BJ (cell line): ENCODE measurements around the gene ABTB1. TPM values are rescaled to one million over a fixed set of nuclear protein-coding genes. Genes with fewer than 3 reads are reported as not detected.
"Not testable (repeated sequence)": the region's sequence is repeated elsewhere in the genome, so short reads cannot be mapped to it uniquely, and the experiment has no call there.

Source experiments
- CTCF ChIA-PET: fragments of 350-600 bp; formaldehyde crosslinking; extraction: SDS; loops from one replicate; lab custom pipeline; 2021; ENCODE audit warnings: antibody characterized with exemption, inconsistent platforms; lab: Yijun Ruan, JAX
- POLR2A ChIA-PET: fragments of 300-600 bp; sonication (Branson Sonifier 250); formaldehyde crosslinking; extraction: SDS; loops from one replicate; lab custom pipeline; 2021; ENCODE audit warnings: antibody characterized with exemption; lab: Charles Lee
- DNase-seq: peaks from one replicate; pipeline ENCODE4 v3.0.0-alpha.2; 2011; ENCODE audit warnings: low read depth
- H3K27me3 ChIP-seq: 2 replicates; pipeline ENCODE4 v1.6.0; 2011; ENCODE audit warnings: low read length; ENCODE audit not compliant: control insufficient read depth, insufficient read depth
- H3K36me3 ChIP-seq: 2 replicates; pipeline ENCODE4 v1.5.1; 2011; ENCODE audit warnings: low read length; ENCODE audit not compliant: control insufficient read depth, insufficient read depth
- H3K4me3 ChIP-seq: 2 replicates; pipeline ENCODE4 v1.5.1; 2011; ENCODE audit warnings: low read depth, mild to moderate bottlenecking, control low read depth, low read length
- polyA plus RNA-seq: library from polyadenylated mRNA; depleted of rRNA; stranded (reverse); fragments of >200 nt; gene quantifications from 2 replicates; pipeline ENCODE4 v1.2.3, GENCODE V29; 2011
- TF ChIP-seq, protein P1 (sequence below): IDR thresholded peaks from 2 replicates; pipeline ENCODE4 v1.5.1; 2011; ENCODE audit warnings: low read depth, mild to moderate bottlenecking, control low read depth, inconsistent platforms, low read length, moderate library complexity; ENCODE audit not compliant: insufficient read depth

The ABTB1 gene
- polyA plus RNA-seq, 1 experiment, result 46.5 TPM

- TF ChIP-seq, protein P1, sequence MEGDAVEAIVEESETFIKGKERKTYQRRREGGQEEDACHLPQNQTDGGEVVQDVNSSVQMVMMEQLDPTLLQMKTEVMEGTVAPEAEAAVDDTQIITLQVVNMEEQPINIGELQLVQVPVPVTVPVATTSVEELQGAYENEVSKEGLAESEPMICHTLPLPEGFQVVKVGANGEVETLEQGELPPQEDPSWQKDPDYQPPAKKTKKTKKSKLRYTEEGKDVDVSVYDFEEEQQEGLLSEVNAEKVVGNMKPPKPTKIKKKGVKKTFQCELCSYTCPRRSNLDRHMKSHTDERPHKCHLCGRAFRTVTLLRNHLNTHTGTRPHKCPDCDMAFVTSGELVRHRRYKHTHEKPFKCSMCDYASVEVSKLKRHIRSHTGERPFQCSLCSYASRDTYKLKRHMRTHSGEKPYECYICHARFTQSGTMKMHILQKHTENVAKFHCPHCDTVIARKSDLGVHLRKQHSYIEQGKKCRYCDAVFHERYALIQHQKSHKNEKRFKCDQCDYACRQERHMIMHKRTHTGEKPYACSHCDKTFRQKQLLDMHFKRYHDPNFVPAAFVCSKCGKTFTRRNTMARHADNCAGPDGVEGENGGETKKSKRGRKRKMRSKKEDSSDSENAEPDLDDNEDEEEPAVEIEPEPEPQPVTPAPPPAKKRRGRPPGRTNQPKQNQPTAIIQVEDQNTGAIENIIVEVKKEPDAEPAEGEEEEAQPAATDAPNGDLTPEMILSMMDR, result no peak
- ChIA-PET POLR2A (no interaction called here), CTCF (interaction anchor here (0.7 to 2.0 kb wide), 8 partner anchors 11 to 292 kb away, joined by 3 to 6 read pairs (median 4); no protein-coding TSS in a partner anchor)
- no peak overlapping the region for H3K4me3 ChIP-seq
- H3K27me3 ChIP-seq, result no peaks in the 10 kb centered on the region
- no peak for DNase-seq
- peaks cover 16% of the 10 kb centered on the region for H3K36me3 ChIP-seq
These were observed 6.1 kb downstream of the ABTB1 start for GRCh38 chr3:127678611-127679533.

DNA sequence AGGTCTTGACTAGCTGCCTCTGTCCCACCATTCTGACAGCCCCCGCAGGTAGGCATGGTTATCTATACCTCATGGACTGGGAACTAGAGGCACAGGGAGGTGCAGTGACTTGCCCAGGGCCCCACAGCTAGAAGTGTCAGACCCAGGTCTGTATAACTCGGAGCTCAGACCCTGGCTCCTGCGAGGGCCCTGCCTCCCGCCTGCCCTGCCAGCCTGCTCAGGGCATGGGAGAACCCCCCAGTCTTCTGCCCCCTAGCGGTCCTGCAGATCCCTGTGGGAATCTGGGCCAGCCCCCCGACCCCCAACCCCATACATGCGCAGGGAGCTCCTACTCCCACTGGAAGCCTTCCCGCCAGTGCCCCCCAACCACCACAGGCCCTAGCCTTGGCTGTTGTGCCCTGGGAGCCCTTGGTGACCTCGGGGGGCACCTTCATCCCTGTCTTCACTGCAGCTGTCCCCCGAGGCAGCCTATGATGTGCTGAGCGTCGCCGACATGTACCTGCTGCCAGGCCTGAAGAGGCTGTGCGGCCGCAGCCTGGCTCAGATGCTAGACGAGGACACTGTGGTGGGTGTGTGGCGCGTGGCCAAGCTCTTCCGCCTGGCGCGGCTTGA, 6.9 kb downstream of the ABTB1 start:
- ChIA-PET CTCF (interaction anchor here (0.6 to 2.0 kb wide), 7 partner anchors 10 to 291 kb away, joined by 3 to 8 read pairs (median 4); no protein-coding TSS in a partner anchor), POLR2A (no interaction called here)
- Histone ChIP-seq H3K27me3 (no peaks in the 10 kb centered on the region), H3K4me3 (no peak overlapping the region), H3K36me3 (peaks cover 14% of the 10 kb centered on the region)
- TF ChIP-seq, protein P1, result peak; percentile 30; the same call in 1 of the 2 replicates
- no peak for DNase-seq

GRCh38 chr3:127680146-127680661, 7.5 kb downstream of the ABTB1 start:
- H3K4me3 ChIP-seq, result no peak overlapping the region
- peaks cover 14% of the 10 kb centered on the region for H3K36me3 ChIP-seq
- no peak for DNase-seq
- ChIA-PET CTCF (interaction anchor here (0.6 to 2.0 kb wide), 4 partner anchors 15 to 99 kb away, joined by 3 to 8 read pairs (median 5); no protein-coding TSS in a partner anchor), POLR2A (no interaction called here)
- no peaks in the 10 kb centered on the region for H3K27me3 ChIP-seq
- TF ChIP-seq, protein P1, result no peak

DNA sequence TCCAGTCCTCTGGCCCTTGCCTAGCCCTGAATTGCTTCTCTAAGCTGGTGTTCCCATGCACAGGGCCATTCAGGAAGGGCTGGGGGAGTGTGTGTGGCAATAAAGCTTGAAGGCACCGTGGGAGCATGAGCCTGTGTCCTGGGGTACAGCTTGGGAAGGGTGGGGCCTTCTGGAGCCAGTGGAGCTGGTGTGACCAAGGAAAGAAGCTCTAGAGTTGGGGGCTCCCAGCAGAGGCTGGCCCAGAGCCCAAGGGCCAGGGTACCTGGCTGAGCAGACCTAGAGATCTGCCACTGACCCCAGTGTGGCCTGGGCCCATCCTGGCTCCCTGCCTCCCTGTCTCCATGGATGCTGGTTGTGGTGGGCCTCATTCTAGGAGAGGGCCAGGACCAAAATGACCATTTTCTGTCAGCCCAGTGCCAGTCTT, 8.1 kb downstream of the ABTB1 start:
- Histone ChIP-seq H3K36me3 (peaks cover 14% of the 10 kb centered on the region), H3K27me3 (no peaks in the 10 kb centered on the region), H3K4me3 (no peak overlapping the region)
- ChIA-PET CTCF (interaction anchor here (1.7 kb wide), 1 partner anchor 15 kb away, joined by 8 read pairs; no protein-coding TSS in a partner anchor), POLR2A (no interaction called here)
- no peak for DNase-seq
- TF ChIP-seq, protein P1, result no peak

DNA sequence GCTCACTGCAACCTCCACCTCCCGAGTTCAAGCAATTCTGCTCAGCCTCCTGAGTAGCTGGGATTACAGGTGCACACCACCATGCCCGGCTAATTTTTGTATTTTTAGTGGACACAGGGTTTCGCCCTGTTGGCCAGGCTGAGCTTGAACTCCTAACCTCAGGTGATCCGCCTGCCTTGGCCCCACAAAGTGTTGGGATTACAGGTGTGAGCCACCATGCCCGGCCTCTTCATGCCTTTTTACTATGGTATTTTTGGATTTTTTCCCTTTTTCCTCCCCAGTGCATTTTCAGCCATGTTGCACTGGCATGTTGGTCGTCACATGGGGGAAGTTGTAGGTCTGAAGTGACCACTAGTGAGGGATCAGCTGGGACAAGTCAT, 9.4 kb downstream of the ABTB1 start:
- POLR2A ChIA-PET, H3K4me3 ChIP-seq: not testable (repeated sequence)
- CTCF ChIA-PET, result interaction anchor here (0.7 to 1.8 kb wide), 4 partner anchors 10 to 30 kb away, joined by 3 to 8 read pairs (median 6); no protein-coding TSS in a partner anchor

More for the DNA sequence above, 9.4 kb downstream of the ABTB1 start:
- H3K36me3 ChIP-seq, DNase-seq, H3K27me3 ChIP-seq: not testable (repeated sequence)
